Measurements from ENCODE around the gene NDP. TPM values are rescaled to one million over a fixed set of nuclear protein-coding genes. Genes with fewer than 3 reads are reported as not detected.

Gene NDP, protein sequence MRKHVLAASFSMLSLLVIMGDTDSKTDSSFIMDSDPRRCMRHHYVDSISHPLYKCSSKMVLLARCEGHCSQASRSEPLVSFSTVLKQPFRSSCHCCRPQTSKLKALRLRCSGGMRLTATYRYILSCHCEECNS
- 2.3 and 2.5 TPM in 2 replicates for total RNA-seq

DNA sequence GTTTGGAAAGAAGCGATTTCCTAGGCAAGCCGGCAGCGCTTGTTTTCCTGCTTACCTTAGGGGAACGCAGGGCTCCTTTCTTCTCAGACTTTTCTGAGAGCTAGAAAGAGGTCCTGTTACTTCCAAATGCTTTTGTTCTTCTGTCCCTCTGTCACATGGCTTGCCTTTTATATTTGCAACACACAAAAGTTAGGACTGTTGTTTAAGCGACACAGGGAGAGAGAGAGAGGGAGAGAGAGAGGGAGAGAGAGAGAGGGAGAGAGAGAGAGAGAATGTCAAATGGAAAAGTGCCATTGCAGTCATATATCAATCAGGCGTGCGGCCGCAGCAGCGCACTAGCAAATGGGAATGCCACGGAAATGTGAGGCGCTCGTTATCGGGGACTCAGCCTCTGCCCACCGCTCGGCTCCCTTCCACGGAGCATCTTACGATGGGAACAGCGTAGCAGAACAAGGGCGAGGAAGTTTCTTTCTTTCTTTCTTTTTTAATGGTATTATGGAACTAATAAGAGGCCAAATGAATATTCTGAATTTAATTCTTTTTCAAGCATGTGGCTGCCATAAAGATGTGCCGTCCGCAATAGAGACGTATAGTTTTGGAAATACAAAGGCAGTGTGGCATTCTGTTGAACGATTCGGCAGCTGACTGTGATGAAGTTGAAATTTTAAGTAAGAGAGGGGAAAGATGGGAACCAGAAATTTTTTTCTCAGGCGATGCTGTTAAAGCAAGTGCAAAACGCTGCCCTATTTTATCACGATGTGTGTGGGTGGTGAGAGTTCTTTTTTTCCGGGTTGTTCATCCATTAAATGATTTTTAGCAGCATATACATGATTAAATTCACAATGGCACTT, at the start of gene NDP:
Gene NDP, minus strand, starts transcription at position 142 of the 851 bp plus-strand sequence. CDS start 14,745 bp downstream, outside the sequence.

Other genes with a start within 250 kb of the NDP start
- under 0.01 and 0.56 TPM in 2 replicates for gene MAOB, start 90.9 kb downstream of the NDP start, total RNA-seq

Data from regular cardiac myocyte (primary cell).